GM23248 (cell line): ENCODE data around the gene NCK2. TPM values are rescaled to one million over a fixed set of nuclear protein-coding genes. Genes with fewer than 3 reads are reported as not detected.

ENCODE experiments used
- DNase-seq: peaks from one replicate; pipeline ENCODE4 v3.0.0-alpha.2; 2015
- H2AFZ ChIP-seq: fragments of 200-600 bp; sonication (generic); 2 replicates; pipeline ENCODE4 v1.6.1; 2016; ENCODE audit warnings: antibody characterized with exemption
- H3F3A ChIP-seq: fragments of 200-600 bp; sonication (generic); 2 replicates; pipeline ENCODE4 v1.6.1; 2016; ENCODE audit warnings: mild to moderate bottlenecking, antibody characterized with exemption, mixed run types; ENCODE audit not compliant: insufficient read depth
- H3K27ac ChIP-seq: fragments of 200-600 bp; sonication (generic); 2 replicates; pipeline ENCODE4 v1.5.1; 2016; ENCODE audit warnings: mild to moderate bottlenecking
- H3K27me3 ChIP-seq: fragments of 200-600 bp; sonication (generic); replicated peaks from 2 replicates; pipeline ENCODE4 v1.6.1; 2016; ENCODE audit warnings: mild to moderate bottlenecking; ENCODE audit not compliant: insufficient read depth
- H3K36me3 ChIP-seq: fragments of 200-600 bp; sonication (generic); 2 replicates; pipeline ENCODE4 v1.6.1; 2016; ENCODE audit warnings: low read depth, mild to moderate bottlenecking
- H3K4me1 ChIP-seq: fragments of 200-600 bp; sonication (generic); 2 replicates; pipeline ENCODE4 v1.6.1; 2016; ENCODE audit warnings: mild to moderate bottlenecking; ENCODE audit not compliant: insufficient read depth
- H3K4me2 ChIP-seq: fragments of 200-600 bp; sonication (generic); one replicate; pipeline ENCODE4 v1.6.1; 2016; ENCODE audit warnings: mild to moderate bottlenecking; ENCODE audit not compliant: unreplicated experiment
- H3K4me3 ChIP-seq: fragments of 200-600 bp; sonication (generic); 2 replicates; pipeline ENCODE4 v1.5.1; 2016; ENCODE audit warnings: mild to moderate bottlenecking
- H3K79me2 ChIP-seq: fragments of 200-600 bp; sonication (generic); 2 replicates; pipeline ENCODE4 v1.6.1; 2016; ENCODE audit warnings: mild to moderate bottlenecking; ENCODE audit not compliant: insufficient read depth
- H3K9ac ChIP-seq: fragments of 200-600 bp; sonication (generic); 2 replicates; pipeline ENCODE4 v1.6.1; 2016; ENCODE audit warnings: mild to moderate bottlenecking
- H3K9me2 ChIP-seq: fragments of 200-600 bp; sonication (generic); 2 replicates; pipeline ENCODE4 v1.6.1; 2016; ENCODE audit warnings: mixed run types, mild to moderate bottlenecking, moderate library complexity; ENCODE audit not compliant: insufficient read depth
- H3K9me3 ChIP-seq: fragments of 200-600 bp; sonication (generic); one replicate; pipeline ENCODE4 v1.6.1; 2017; ENCODE audit warnings: low read depth
- H4K20me1 ChIP-seq: fragments of 200-600 bp; sonication (generic); 2 replicates; pipeline ENCODE4 v1.6.0; 2016; ENCODE audit not compliant: insufficient read depth
- EZH2 ChIP-seq: fragments of 200-600 bp; sonication (generic); IDR thresholded peaks from 2 replicates; pipeline ENCODE4 v1.6.1; 2018; ENCODE audit warnings: antibody characterized with exemption, mild to moderate bottlenecking; ENCODE audit not compliant: insufficient read depth, poor library complexity, severe bottlenecking
- EZH2phosphoT487 ChIP-seq: fragments of 200-600 bp; sonication (generic); IDR thresholded peaks from 2 replicates; pipeline ENCODE4 v1.6.1; 2018; ENCODE audit warnings: antibody characterized with exemption, moderate library complexity, mild to moderate bottlenecking, low read depth; ENCODE audit not compliant: insufficient read depth
- whole genome bisulfite sequencing, 2 experiments: methylation state at CpG; one replicate each; pipeline ENCODE4 v1.1.6; 2015 to 2017; ENCODE audit warnings: low lambda C conversion rate in 2 of 2, low coverage in 1 of 2; ENCODE audit errors: missing lambda C conversion rate in 2 of 2; 5-methylcytosine and 5-hydroxymethylcytosine counted together
- in situ Hi-C: fragments of 300-500 bp; cut with MboI; formaldehyde crosslinking; loops from 2 replicates; pipeline ENCODE4 v1.15.0; 2020
- polyA plus RNA-seq: library from polyadenylated mRNA; unstranded; fragments of >200 nt; fragmentation: Nextera tagmentation; extraction: Ambion mirVana; gene quantifications from 2 replicates; pipeline ENCODE4 v1.2.1, GENCODE V29; 2016
- total RNA-seq: library from RNA; depleted of rRNA; stranded (reverse); fragments of >200 nt; shearing (Covaris generic); gene quantifications from 2 replicates; pipeline ENCODE4 v1.2.3, GENCODE V29; 2014

Gene NCK2
- total and polyA plus RNA-seq, 2 experiments from 2014 or later: 5.1 to 25.2 TPM

- H3K4me3 ChIP-seq: no peak overlapping the region
- peaks cover 13% of the 10 kb centered on the region; the same call in 1 of the 2 replicates for H3F3A ChIP-seq
- H3K9me2 ChIP-seq: no peaks in the 10 kb centered on the region
- no peaks in the 10 kb centered on the region for H3K27me3 ChIP-seq
- H3K9ac ChIP-seq: no peak overlapping the region
- H2AFZ ChIP-seq: no peak overlapping the region
- DNase-seq: no peak
- TF ChIP-seq EZH2phosphoT487 (no peak), EZH2 (no peak)
- no peaks in the 10 kb centered on the region; the same call in 1 of the 2 replicates for H4K20me1 ChIP-seq
- H3K4me1 ChIP-seq: peaks cover 8% of the 10 kb centered on the region
- WGBS, 2 experiments: 97 to 98% methylated on average over 10 of the region's 10 CpGs
- no peaks in the 10 kb centered on the region for H3K36me3 ChIP-seq
- no peak overlapping the region for H3K4me2 ChIP-seq
- H3K27ac ChIP-seq: no peak overlapping the region
- peaks cover 33% of the 10 kb centered on the region for H3K79me2 ChIP-seq
- H3K9me3 ChIP-seq: no peaks in the 10 kb centered on the region
- in situ Hi-C loops: no loop called here
These were observed 146.1 kb downstream of the NCK2 start for GRCh38 chr2:105890856-105891255.

GRCh38 chr2:105893011-105893995 is 148.6 kb downstream of the NCK2 start:
- Histone ChIP-seq H3K9me3 (no peaks in the 10 kb centered on the region), H2AFZ (no peak overlapping the region), H3K27me3 (no peaks in the 10 kb centered on the region), H3K9ac (no peak overlapping the region), H3K79me2 (peaks cover 23% of the 10 kb centered on the region), H3K9me2 (no peaks in the 10 kb centered on the region), H3F3A (no peaks in the 10 kb centered on the region), H3K27ac (no peak overlapping the region), H3K4me3 (no peak overlapping the region), H3K4me2 (no peak overlapping the region), H4K20me1 (no peaks in the 10 kb centered on the region; the same call in 1 of the 2 replicates), H3K4me1 (no peaks in the 10 kb centered on the region), H3K36me3 (no peaks in the 10 kb centered on the region)
- in situ Hi-C loops: no loop called here
- TF ChIP-seq EZH2 (no peak), EZH2phosphoT487 (no peak)
- 80 to 83% methylated on average over 46 to 51 of the region's 51 CpGs for WGBS, 2 experiments
- DNase-seq: peak; percentile 45

- Histone ChIP-seq H3K79me2 (peaks cover 16% of the 10 kb centered on the region), H3K4me2 (no peak overlapping the region), H3K27ac (no peak overlapping the region), H2AFZ (no peak overlapping the region), H3K27me3 (no peaks in the 10 kb centered on the region), H3K9me3 (no peaks in the 10 kb centered on the region), H3K4me1 (no peaks in the 10 kb centered on the region), H4K20me1 (no peaks in the 10 kb centered on the region; the same call in 1 of the 2 replicates), H3K9ac (no peak overlapping the region), H3K9me2 (no peaks in the 10 kb centered on the region), H3F3A (no peaks in the 10 kb centered on the region), H3K4me3 (no peak overlapping the region), H3K36me3 (no peaks in the 10 kb centered on the region)
- TF ChIP-seq EZH2: no peak
- TF ChIP-seq EZH2phosphoT487: no peak
- in situ Hi-C loops: no loop called here
- 87 to 91% methylated on average over 13 of the region's 13 CpGs for WGBS, 2 experiments
- DNase-seq: no peak
These were observed 149.7 kb downstream of the NCK2 start for GRCh38 chr2:105894327-105894944.

GRCh38 chr2:105895990-105896764 is 151.5 kb downstream of the NCK2 start:
- Histone ChIP-seq H4K20me1 (no peaks in the 10 kb centered on the region; the same call in 1 of the 2 replicates), H3K9me3 (no peaks in the 10 kb centered on the region), H3K9me2 (no peaks in the 10 kb centered on the region), H2AFZ (no peak overlapping the region), H3K36me3 (no peaks in the 10 kb centered on the region), H3K79me2 (peaks cover 10% of the 10 kb centered on the region; the same call in 1 of the 2 replicates), H3F3A (no peaks in the 10 kb centered on the region), H3K9ac (no peak overlapping the region), H3K4me1 (no peaks in the 10 kb centered on the region), H3K27ac (no peak overlapping the region), H3K4me2 (no peak overlapping the region), H3K27me3 (no peaks in the 10 kb centered on the region), H3K4me3 (no peak overlapping the region)
- in situ Hi-C loops: no loop called here
- no peak for TF ChIP-seq EZH2phosphoT487
- no peak for DNase-seq
- WGBS, 2 experiments: 85 to 86% methylated on average over 10 of the region's 10 CpGs
